ENCODE measurements around the gene PHF5A. TPM values are rescaled to one million over a fixed set of nuclear protein-coding genes. Genes with fewer than 3 reads are reported as not detected.
A peak's percentile ranks its signal among the peaks of the same experiment; 100 is the strongest.

The PHF5A gene
- total and polyA plus RNA-seq, 2 donors from 2014 or later = 34.0 to 42.2 TPM

DNA sequence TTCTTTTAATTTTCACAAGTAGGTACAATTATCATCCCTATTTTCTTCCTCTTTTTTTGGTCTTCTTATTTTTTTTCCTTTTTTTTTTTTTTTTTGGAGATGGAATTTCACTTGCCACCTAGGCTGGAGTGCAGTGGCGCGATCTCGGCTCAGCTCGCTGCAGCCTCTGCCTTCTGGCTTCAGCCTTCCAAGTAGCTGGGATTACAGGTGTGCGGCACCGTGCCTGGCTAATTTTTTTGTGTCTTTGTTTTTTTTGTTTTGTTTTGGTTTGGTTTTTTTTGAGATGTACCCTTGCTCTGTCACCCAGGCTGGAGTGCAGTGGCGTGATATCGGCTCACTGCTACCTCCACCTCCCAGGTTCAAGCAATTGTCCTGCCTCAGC, 38.5 kb downstream of the PHF5A start:
- FAIRE-seq (no peak), DNase-seq (no peak)
- no peak overlapping the region for H3K4me3 ChIP-seq (ENCODE audit: low read length in 3 of 3)
- H3K9ac ChIP-seq (ENCODE audit: low read length in 3 of 3) = no peak overlapping the region
- no peak overlapping the region for H3K27ac ChIP-seq (ENCODE audit: low read depth in 2 of 2, low read length in 2 of 2)
- peaks cover 2 to 30% (median 9%) of the 10 kb centered on the region in 3 donors for H3K36me3 ChIP-seq (ENCODE audit: control insufficient read depth in 2 of 3, insufficient read depth in 3 of 3, low read length in 3 of 3)
- H3K27me3 ChIP-seq (ENCODE audit: control insufficient read depth, insufficient read depth, low read length) = no peaks in the 10 kb centered on the region
- no peaks in the 10 kb centered on the region for H3K9me3 ChIP-seq (ENCODE audit: control insufficient read depth in 2 of 3, insufficient read depth in 1 of 3, low read length in 3 of 3)
- H3K4me1 ChIP-seq (ENCODE audit: control insufficient read depth in 2 of 3, insufficient read depth in 2 of 3, low read depth in 1 of 3, low read length in 3 of 3) = no peaks in the 10 kb centered on the region
- TF ChIP-seq, protein P1, sequence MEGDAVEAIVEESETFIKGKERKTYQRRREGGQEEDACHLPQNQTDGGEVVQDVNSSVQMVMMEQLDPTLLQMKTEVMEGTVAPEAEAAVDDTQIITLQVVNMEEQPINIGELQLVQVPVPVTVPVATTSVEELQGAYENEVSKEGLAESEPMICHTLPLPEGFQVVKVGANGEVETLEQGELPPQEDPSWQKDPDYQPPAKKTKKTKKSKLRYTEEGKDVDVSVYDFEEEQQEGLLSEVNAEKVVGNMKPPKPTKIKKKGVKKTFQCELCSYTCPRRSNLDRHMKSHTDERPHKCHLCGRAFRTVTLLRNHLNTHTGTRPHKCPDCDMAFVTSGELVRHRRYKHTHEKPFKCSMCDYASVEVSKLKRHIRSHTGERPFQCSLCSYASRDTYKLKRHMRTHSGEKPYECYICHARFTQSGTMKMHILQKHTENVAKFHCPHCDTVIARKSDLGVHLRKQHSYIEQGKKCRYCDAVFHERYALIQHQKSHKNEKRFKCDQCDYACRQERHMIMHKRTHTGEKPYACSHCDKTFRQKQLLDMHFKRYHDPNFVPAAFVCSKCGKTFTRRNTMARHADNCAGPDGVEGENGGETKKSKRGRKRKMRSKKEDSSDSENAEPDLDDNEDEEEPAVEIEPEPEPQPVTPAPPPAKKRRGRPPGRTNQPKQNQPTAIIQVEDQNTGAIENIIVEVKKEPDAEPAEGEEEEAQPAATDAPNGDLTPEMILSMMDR (IDR thresholded peaks at IDR 0.05; ENCODE audit: borderline replicate concordance, extremely low read depth, insufficient read depth) = no peak
- intact Hi-C loops (cut with DNase I) = no loop called here

DNA sequence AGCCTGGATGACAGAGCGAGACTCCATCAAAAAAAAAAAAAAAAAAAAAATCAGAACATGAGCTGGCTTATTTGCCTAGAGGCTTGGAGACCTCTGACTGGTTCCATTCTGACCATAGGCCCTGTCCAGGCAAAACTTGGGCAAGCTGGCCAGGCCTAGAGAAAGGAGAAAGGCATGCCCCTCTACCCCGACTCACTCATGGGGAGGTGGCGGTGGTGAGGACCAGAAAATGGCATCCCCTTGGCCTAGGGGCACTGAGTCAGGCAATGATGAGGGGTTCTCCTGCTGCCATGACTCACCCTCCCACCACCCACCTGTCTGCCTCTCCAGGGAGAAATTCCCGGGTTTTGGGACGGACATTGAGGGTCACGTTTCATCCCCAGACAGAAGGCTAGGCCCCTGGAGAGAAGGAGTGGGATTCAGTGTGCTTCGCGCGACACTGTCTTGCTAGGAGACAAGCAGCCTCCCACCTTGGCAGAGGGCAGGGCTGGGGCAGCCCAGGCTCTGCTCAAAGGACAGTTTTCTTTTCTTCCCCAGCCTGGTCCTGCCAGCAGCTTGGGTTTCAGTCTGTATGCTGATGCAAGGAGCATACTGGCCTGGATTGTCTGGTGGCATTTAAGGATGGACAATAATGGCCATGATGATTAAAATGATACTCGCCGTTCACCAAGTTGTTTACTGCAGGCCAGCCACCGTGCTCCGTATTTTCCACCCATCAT, 39.1 kb downstream of the PHF5A start:
- no peaks in the 10 kb centered on the region for H3K9me3 ChIP-seq (ENCODE audit: control insufficient read depth in 2 of 3, insufficient read depth in 1 of 3, low read length in 3 of 3)
- TF ChIP-seq, protein P1 (IDR thresholded peaks at IDR 0.05; ENCODE audit: borderline replicate concordance, extremely low read depth, insufficient read depth) = no peak
- H3K9ac ChIP-seq (ENCODE audit: low read length in 3 of 3) = no peak overlapping the region
- H3K4me1 ChIP-seq (ENCODE audit: control insufficient read depth in 2 of 3, insufficient read depth in 2 of 3, low read depth in 1 of 3, low read length in 3 of 3) = no peaks in the 10 kb centered on the region
- H3K27me3 ChIP-seq (ENCODE audit: control insufficient read depth, insufficient read depth, low read length) = no peaks in the 10 kb centered on the region
- DNase-seq (peak in 3 of 5 donors; percentile 22 to 39 (median 31)), FAIRE-seq (no peak)
- no peak overlapping the region for H3K4me3 ChIP-seq (ENCODE audit: low read length in 3 of 3)
- H3K36me3 ChIP-seq (ENCODE audit: control insufficient read depth in 2 of 3, insufficient read depth in 3 of 3, low read length in 3 of 3) = peaks cover 2 to 25% (median 9%) of the 10 kb centered on the region in 3 donors
- H3K27ac ChIP-seq (ENCODE audit: low read depth in 2 of 2, low read length in 2 of 2) = no peak overlapping the region
- intact Hi-C loops (cut with DNase I) = no loop called here

DNA sequence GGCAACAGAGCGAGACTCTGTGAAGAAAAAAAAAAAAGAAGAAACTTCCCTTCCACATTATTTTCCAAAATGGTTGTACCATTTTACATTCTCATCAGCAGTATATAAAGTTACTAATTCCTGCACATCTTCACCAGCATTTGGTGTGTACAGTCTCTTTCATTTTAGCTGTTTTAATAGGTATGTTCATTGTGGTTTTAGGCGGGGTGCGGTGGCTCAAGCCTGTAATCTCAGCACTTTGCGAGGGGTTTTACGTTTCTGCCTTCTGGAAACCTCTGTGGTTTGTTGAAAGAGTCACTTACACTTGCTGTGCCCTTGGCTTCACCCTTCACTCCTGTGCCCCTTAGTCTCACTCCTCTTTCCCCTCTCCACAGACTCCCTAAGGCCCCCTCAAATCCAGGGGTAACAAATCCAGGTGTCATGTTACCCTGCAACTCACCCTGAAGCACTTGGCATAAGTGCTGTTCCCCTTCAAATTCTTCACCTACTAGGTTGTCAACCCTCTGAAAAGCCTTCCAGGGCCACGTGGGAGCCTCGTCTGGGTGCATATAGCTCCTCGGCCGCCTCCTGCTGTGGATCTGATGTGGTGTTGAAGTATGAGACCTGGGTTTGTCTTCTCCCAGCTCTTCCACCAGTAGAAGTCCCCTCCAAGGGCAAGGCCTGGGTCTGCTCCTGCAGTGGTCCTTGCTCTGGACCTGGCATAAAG, 42.7 kb downstream of the PHF5A start:
- no peak for FAIRE-seq
- TF ChIP-seq, protein P1 (IDR thresholded peaks at IDR 0.05; ENCODE audit: borderline replicate concordance, extremely low read depth, insufficient read depth) = no peak
- H3K27ac ChIP-seq (ENCODE audit: low read depth in 2 of 2, low read length in 2 of 2) = no peak overlapping the region
- no peaks in the 10 kb centered on the region for H3K9me3 ChIP-seq (ENCODE audit: control insufficient read depth in 2 of 3, insufficient read depth in 1 of 3, low read length in 3 of 3)
- H3K4me1 ChIP-seq (ENCODE audit: control insufficient read depth in 2 of 3, insufficient read depth in 2 of 3, low read depth in 1 of 3, low read length in 3 of 3) = no peaks in the 10 kb centered on the region
- no peak overlapping the region for H3K4me3 ChIP-seq (ENCODE audit: low read length in 3 of 3)
- intact Hi-C loops (cut with DNase I) = no loop called here
- H3K9ac ChIP-seq (ENCODE audit: low read length in 3 of 3) = no peak overlapping the region
- H3K36me3 ChIP-seq (ENCODE audit: control insufficient read depth in 2 of 3, insufficient read depth in 3 of 3, low read length in 3 of 3) = peaks cover 2 to 12% (median 6%) of the 10 kb centered on the region in 3 donors
- DNase-seq = no peak
- H3K27me3 ChIP-seq (ENCODE audit: control insufficient read depth, insufficient read depth, low read length) = no peaks in the 10 kb centered on the region

Data from kidney (tissue), 14 donors.